ENCODE results near the gene USP15.

DNA sequence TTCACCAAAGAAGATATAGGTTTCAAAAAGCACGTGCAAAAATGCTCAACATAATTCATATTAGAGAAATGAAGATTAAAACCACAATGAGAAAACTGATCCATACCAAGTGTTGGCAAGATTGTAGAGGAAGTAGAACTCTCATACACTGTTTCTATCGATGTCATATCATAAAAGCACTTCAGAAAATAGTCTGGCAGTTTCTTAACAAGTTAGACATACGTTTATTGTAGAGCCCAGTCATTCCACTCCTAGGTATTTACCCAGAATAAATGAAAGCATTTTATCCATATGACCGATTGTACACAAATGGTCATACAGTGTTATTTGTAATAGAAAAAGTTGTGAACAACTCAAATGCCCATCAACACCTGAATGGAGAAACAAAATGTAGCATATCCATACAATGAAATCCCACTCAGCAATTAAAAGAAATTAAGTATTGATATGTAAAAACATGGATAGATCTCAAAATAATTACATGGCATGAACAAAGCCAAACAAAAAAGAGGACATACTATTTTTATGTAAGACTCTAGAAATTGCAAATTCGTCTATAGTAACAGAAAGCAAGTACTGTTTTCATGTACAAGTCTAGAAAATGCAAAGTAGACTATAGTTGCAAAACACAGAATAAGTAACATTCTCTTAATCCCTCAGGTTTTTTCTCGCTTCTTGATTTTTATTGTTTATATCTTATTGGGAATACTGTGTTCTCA, 41.0 kb downstream of the USP15 start:
- TF ChIP-seq, protein P1, sequence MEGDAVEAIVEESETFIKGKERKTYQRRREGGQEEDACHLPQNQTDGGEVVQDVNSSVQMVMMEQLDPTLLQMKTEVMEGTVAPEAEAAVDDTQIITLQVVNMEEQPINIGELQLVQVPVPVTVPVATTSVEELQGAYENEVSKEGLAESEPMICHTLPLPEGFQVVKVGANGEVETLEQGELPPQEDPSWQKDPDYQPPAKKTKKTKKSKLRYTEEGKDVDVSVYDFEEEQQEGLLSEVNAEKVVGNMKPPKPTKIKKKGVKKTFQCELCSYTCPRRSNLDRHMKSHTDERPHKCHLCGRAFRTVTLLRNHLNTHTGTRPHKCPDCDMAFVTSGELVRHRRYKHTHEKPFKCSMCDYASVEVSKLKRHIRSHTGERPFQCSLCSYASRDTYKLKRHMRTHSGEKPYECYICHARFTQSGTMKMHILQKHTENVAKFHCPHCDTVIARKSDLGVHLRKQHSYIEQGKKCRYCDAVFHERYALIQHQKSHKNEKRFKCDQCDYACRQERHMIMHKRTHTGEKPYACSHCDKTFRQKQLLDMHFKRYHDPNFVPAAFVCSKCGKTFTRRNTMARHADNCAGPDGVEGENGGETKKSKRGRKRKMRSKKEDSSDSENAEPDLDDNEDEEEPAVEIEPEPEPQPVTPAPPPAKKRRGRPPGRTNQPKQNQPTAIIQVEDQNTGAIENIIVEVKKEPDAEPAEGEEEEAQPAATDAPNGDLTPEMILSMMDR (IDR thresholded peaks at IDR 0.05) = no peak
- TF ChIP-seq EP300 (IDR thresholded peaks at IDR 0.05; ENCODE audit: low read depth) = no peak

Data from transverse colon (tissue), 3 donors.